ENCODE data around the gene ZNF467. TPM values are rescaled to one million over a fixed set of nuclear protein-coding genes. Genes with fewer than 3 reads are reported as not detected.

ZNF467 gene
- total RNA-seq, 3 donors from 2014 or later: 2.4 to 19.5 (median 5.1) TPM

- Histone ChIP-seq H3K4me3 (no peak overlapping the region), H3K9me3 (no peaks in the 10 kb centered on the region), H3K4me1 (ENCODE audit: low read depth) (no peaks in the 10 kb centered on the region), H3K36me3 (ENCODE audit: low read depth) (no peaks in the 10 kb centered on the region)
- no peak for TF ChIP-seq CTCF (IDR thresholded peaks at IDR 0.05)
- ATAC-seq: no peak
- intact Hi-C loops (cut with DNase I, micrococcal nuclease): no loop called here
- DNase-seq: no peak
These were observed 55.9 kb downstream of the ZNF467 start for GRCh38 chr7:149717481-149717880.

- DNase-seq: no peak
- no peaks in the 10 kb centered on the region for H3K9me3 ChIP-seq
- TF ChIP-seq CTCF (IDR thresholded peaks at IDR 0.05): no peak
- no peaks in the 10 kb centered on the region for H3K36me3 ChIP-seq (ENCODE audit: low read depth)
- intact Hi-C loops (cut with DNase I, micrococcal nuclease): no loop called here
- no peaks in the 10 kb centered on the region for H3K4me1 ChIP-seq (ENCODE audit: low read depth)
- ATAC-seq: no peak
- no peak overlapping the region for H3K4me3 ChIP-seq
These were observed 56.5 kb downstream of the ZNF467 start for GRCh38 chr7:149716932-149717307.

GRCh38 chr7:149716007-149716931 lies 57.1 kb downstream of the ZNF467 start:
- H3K9me3 ChIP-seq: peaks cover 4% of the 10 kb centered on the region
- intact Hi-C loops (cut with DNase I, micrococcal nuclease): no loop called here
- no peaks in the 10 kb centered on the region for H3K4me1 ChIP-seq (ENCODE audit: low read depth)
- H3K4me3 ChIP-seq: no peak overlapping the region
- no peak for TF ChIP-seq CTCF (IDR thresholded peaks at IDR 0.05)
- ATAC-seq (no peak), DNase-seq (no peak)
- H3K36me3 ChIP-seq (ENCODE audit: low read depth): no peaks in the 10 kb centered on the region

GRCh38 chr7:149715476-149715875 lies 57.9 kb downstream of the ZNF467 start:
- intact Hi-C loops (cut with DNase I, micrococcal nuclease): no loop called here
- DNase-seq (no peak), ATAC-seq (no peak)
- Histone ChIP-seq H3K4me3 (no peak overlapping the region), H3K9me3 (peaks cover 12% of the 10 kb centered on the region), H3K36me3 (ENCODE audit: low read depth) (no peaks in the 10 kb centered on the region), H3K4me1 (ENCODE audit: low read depth) (no peaks in the 10 kb centered on the region)
- TF ChIP-seq CTCF (IDR thresholded peaks at IDR 0.05): no peak

- Histone ChIP-seq H3K4me1 (ENCODE audit: low read depth) (no peaks in the 10 kb centered on the region), H3K9me3 (peaks cover 17% of the 10 kb centered on the region), H3K36me3 (ENCODE audit: low read depth) (no peaks in the 10 kb centered on the region), H3K4me3 (peak overlapping the region; percentile 24)
- intact Hi-C loops (cut with DNase I, micrococcal nuclease): no loop called here
- TF ChIP-seq CTCF (IDR thresholded peaks at IDR 0.05): no peak
- DNase-seq: no peak
- ATAC-seq: peak; percentile 2
These were observed 58.4 kb downstream of the ZNF467 start for GRCh38 chr7:149714910-149715471.

Other genes with a start within 250 kb of the ZNF467 start
- 10 to 100 TPM; 18.0 to 25.4 (median 25.2) TPM for gene ZNF862, start 64.8 kb upstream of the ZNF467 start, total RNA-seq
- gene ATP6V0E2, start 100.4 kb upstream of the ZNF467 start, total RNA-seq: 10 to 100 TPM; 12.7 to 23.7 (median 20.9) TPM

All from mucosa of descending colon (tissue), 3 donors.